A375 (cell line): ENCODE results near the gene ARPC1B. TPM values are rescaled to one million over a fixed set of nuclear protein-coding genes. Genes with fewer than 3 reads are reported as not detected.

Source experiments
- total RNA-seq: library from RNA; depleted of rRNA; stranded (reverse); fragments of >200 nt; shearing (Covaris generic); gene quantifications from 2 replicates; pipeline ENCODE4 v1.2.3, GENCODE V29; 2014; rRNA removed

The ARPC1B gene
- 371 and 418 TPM in 2 replicates for total RNA-seq

DNA sequence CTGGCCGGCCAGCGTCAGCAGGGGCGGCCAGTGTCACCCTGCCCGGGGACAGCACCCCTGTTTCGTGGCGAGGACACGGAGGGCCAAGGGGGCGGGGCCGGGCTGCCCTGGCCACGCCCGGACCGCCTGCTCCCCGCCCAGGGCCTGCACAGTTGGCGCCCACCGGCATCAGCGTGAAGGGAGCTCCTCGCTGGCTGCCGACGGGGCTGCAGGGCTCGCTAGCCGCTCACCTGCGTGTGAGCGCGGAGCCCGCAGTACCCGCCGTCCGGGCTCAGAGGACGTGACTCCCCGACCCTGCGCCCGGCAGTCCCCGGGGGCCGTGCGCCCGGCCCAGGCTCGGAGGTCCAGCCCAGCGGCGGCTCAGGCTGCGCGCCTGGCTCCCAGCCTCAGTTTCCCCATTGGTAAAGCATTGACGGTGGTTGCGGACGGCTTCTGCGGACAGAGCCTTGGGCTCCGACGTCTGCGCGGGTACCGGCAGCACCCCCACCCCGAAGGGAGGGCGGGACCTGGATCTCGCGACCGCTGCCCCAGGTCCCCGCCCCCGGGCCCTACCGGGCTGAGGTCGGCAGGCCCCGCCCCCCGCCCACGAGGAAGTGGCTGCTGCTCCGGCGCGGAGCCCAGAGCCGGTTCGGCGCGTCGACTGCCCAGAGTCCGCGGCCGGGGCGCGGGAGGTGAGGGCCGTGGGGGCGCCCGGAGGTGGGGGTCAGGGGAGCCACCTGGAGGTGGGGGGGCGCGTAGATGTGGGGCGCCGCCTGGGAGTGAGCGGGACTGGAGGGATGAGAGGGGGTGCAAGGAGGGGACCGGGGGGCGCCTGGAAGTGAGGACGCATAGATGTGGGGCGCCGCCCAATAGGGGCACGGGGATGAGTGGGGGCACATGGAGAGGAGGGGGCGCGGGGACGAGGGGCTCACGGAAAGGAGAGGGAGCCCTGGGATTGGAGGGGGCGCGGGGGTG, at the start of gene ARPC1B:
TSS of gene ARPC1B (plus strand) at position 620 of the 954 bp plus-strand sequence. CDS start 10,985 bp downstream, outside the sequence.

DNA sequence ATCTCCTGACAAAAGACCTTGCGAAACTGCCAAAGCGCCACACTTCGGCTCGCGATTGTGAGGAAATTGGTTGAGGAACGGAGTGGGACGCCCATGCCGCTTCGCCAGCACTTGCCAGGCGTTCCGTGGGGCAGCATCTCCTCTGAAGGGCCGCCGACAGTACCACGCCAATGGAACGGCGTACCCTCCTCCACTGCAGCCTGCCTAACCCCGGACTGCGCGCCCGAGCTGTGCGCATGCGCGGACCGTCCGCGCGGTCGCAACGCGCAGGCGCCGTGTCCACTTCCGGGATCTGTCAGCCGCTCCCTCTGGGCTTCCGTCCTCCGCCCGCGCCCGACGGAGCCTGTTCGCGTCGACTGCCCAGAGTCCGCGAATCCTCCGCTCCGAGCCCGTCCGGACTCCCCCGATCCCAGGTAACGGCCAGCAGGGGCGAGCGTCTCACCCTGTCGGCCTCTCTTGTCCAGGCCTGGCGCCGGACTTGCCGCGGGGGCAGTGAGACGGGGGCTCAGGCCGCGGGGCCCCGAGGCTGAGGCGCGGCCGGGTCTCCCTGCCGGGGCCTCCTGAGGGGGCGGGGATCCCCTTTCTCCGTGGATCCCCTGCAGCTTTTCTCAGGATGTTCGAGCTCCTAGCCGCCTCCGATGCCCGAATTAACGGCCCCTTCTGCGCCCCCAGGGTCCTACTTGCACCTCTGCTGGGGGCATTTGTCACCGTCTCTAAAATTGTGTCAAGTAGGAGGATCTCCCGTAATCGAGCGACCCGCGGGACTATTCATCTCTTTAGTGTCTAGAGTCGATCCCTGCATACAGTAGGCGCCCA, 48.7 kb upstream of the ARPC1B start, which contains the start of gene ARPC1A:
TSS of gene ARPC1A (plus strand) at position 307 of the 816 bp plus-strand sequence. CDS start 7,456 bp downstream, outside the sequence.

DNA sequence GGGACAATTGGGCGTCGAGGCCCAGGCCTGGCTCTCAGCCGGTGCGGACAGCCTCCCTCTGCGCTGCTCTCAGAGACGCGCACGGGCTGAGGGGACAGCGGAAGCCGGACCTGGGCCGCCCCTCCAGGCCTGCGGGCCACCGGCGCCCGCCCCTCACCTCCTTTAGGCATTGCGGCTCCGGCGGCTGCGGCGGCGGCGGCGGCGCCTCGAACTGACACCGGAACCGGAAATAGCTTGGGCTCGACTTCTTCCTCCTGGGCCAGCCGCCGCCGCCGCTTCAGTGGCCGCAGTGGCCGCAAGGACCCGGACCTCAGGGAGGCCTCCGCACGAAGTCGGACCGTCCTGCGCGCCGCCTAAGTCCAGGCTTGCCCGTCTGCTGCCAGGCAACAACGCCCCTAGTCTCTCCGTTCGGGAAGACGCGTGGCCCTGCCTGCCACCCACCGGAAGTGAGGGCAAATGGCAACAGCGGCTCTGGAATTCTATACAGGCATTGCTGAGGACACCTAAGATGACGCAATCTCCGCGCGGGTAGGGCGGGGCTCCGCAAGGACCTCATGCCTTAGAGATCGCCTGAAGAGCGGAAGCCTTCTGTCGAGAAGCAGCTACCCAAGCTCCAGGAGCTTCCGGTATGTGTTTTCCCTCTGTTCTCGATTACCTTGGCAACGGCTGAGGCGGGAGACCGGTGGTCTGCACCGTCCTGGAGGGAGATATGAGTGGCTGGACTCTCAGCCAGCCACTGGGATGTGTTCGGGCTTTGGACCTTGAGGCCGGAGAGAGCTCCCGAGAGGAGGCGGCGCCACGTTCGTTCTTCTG, 34.1 kb downstream of the ARPC1B start, which contains the start of the genes BUD31 and PDAP1:
TSS of gene BUD31 (plus strand) at position 591 of the 813 bp plus-strand sequence. CDS start 2,124 bp downstream, outside the sequence.
TSS of gene PDAP1 (minus strand) at position 219 of the 813 bp plus-strand sequence. CDS start at position 170, 49 bp downstream.

DNA sequence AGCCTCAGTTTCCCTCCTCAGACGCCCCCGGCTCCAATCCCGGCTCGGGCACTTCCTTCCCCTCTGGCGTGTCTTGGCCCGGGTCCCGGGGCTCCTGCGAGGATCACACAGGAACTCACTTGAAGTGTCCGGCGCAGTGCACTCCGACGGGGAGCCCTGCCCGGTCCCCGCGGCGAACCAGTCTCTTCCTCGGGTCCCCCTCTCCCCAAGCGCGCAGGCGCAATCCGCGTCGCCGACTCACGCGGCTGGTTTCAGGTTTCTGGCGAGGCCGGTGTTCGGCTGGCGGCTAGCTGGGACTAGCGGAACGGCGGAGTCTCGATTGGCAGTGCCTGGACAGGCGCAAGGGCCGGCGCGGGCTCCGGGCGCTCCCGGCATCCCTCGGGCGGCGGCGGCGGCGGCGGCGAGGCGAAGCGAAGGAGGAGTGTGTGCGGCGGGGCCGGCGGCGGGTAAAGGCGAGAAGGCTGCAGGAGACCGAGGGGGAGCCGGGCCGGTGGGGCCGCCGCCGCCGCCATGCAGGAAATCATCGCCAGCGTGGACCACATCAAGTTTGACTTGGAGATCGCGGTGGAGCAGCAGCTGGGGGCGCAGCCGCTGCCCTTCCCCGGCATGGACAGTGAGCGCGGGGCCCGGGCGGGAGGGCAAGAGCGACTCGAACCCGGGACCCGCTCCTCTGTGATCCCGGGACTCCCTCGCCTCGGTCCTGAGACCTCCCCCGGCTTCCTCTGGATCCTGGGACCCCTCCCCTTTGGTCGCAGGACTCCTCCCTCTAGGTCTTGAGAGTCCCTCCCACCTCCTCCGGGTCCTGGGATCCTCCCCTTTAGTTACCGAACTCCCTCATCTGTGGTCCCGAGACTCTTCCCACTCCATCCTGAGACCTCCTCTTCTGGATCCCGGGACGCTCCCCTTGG, 64.3 kb downstream of the ARPC1B start, which contains the start of the genes CPSF4 and PTCD1:
TSS of gene CPSF4 (plus strand) at position 371 of the 908 bp plus-strand sequence. CDS start at position 511, 140 bp downstream.
TSS of gene PTCD1 (minus strand) at position 226 of the 908 bp plus-strand sequence. CDS start 3,556 bp downstream, outside the sequence.

Other genes starting within 250 kb of the ARPC1B start
- gene SMURF1, start 230.6 kb upstream of the ARPC1B start, total RNA-seq = 22.8 TPM in 2 replicates
- gene KPNA7, start 166.6 kb upstream of the ARPC1B start, total RNA-seq = not detected in 2 replicates
- gene MYH16, start 101.9 kb upstream of the ARPC1B start, total RNA-seq = 0.87 and 1.7 TPM in 2 replicates
- gene ARPC1A, start 48.8 kb upstream of the ARPC1B start, total RNA-seq = 104 and 112 TPM in 2 replicates
- 115 and 116 TPM in 2 replicates for gene PDAP1, start 33.9 kb downstream of the ARPC1B start, total RNA-seq
- gene BUD31, start 34.2 kb downstream of the ARPC1B start, total RNA-seq = 274 and 315 TPM in 2 replicates
- gene PTCD1, start 64.1 kb downstream of the ARPC1B start, total RNA-seq = 9.2 and 13.2 TPM in 2 replicates
- 58.6 and 64.0 TPM in 2 replicates for gene CPSF4, start 64.2 kb downstream of the ARPC1B start, total RNA-seq
- gene ATP5MF, start 91.4 kb downstream of the ARPC1B start, total RNA-seq = 632 and 731 TPM in 2 replicates
- gene ZNF789, start 98.2 kb downstream of the ARPC1B start, total RNA-seq = 8.4 and 17.3 TPM in 2 replicates
- 30.3 and 30.7 TPM in 2 replicates for gene ZNF394, start 125.6 kb downstream of the ARPC1B start, total RNA-seq
- 10.8 and 12.2 TPM in 2 replicates for gene ZKSCAN5, start 129.9 kb downstream of the ARPC1B start, total RNA-seq
- gene FAM200A, start 177.4 kb downstream of the ARPC1B start, total RNA-seq = 4.1 and 5.1 TPM in 2 replicates
- gene ZNF655, start 183.9 kb downstream of the ARPC1B start, total RNA-seq = 121 and 149 TPM in 2 replicates
- 0.48 TPM in 1 of 2 replicates, not detected in the other for gene TMEM225B, start 223.5 kb downstream of the ARPC1B start, total RNA-seq
- gene ZSCAN25, start 242.2 kb downstream of the ARPC1B start, total RNA-seq = 17.4 and 23.4 TPM in 2 replicates